B cell (primary cell): ENCODE results near the gene CDH2.

Source experiments
- CTCF ChIP-seq: fragments of 200-600 bp; IDR thresholded peaks from one replicate; pipeline ENCODE4 v1.8.0; 2022; ENCODE audit warnings: antibody characterized with exemption, mild to moderate bottlenecking
- EZH2 ChIP-seq: IDR thresholded peaks from 2 replicates; pipeline ENCODE4 v1.6.1; 2012; ENCODE audit warnings: borderline replicate concordance, low read depth, mild to moderate bottlenecking, moderate library complexity, low read length; ENCODE audit not compliant: insufficient read depth, poor library complexity, severe bottlenecking

GRCh38 chr18:28065031-28065792 lies 111.7 kb downstream of the CDH2 start:
- TF ChIP-seq CTCF (no peak), EZH2 (no peak)
